Fibroblast of skin of scalp (primary cell): Measurements from ENCODE around the gene TMPO. TPM values are rescaled to one million over a fixed set of nuclear protein-coding genes. Genes with fewer than 3 reads are reported as not detected.
"Not testable (repeated sequence)": the region's sequence is repeated elsewhere in the genome, so short reads cannot be mapped to it uniquely, and the experiment has no call there.

Source experiments
- DNase-seq: peaks from one replicate; pipeline ENCODE4 v3.0.0-alpha.2; 2013
- polyA plus RNA-seq, 2 experiments: library from polyadenylated mRNA; unstranded; fragments of 120-200 nt; gene quantifications; one replicate each; pipeline ENCODE4 v1.2.1, GENCODE V29; 2013; ENCODE audit not compliant: insufficient read length in 2 of 2

Gene TMPO, protein sequence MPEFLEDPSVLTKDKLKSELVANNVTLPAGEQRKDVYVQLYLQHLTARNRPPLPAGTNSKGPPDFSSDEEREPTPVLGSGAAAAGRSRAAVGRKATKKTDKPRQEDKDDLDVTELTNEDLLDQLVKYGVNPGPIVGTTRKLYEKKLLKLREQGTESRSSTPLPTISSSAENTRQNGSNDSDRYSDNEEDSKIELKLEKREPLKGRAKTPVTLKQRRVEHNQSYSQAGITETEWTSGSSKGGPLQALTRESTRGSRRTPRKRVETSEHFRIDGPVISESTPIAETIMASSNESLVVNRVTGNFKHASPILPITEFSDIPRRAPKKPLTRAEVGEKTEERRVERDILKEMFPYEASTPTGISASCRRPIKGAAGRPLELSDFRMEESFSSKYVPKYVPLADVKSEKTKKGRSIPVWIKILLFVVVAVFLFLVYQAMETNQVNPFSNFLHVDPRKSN
- polyA plus RNA-seq (2013, experiment 1 of 2; ENCODE audit: insufficient read length): 68.8 TPM
- polyA plus RNA-seq (2013, experiment 2 of 2; ENCODE audit: insufficient read length): 70.0 TPM

DNA sequence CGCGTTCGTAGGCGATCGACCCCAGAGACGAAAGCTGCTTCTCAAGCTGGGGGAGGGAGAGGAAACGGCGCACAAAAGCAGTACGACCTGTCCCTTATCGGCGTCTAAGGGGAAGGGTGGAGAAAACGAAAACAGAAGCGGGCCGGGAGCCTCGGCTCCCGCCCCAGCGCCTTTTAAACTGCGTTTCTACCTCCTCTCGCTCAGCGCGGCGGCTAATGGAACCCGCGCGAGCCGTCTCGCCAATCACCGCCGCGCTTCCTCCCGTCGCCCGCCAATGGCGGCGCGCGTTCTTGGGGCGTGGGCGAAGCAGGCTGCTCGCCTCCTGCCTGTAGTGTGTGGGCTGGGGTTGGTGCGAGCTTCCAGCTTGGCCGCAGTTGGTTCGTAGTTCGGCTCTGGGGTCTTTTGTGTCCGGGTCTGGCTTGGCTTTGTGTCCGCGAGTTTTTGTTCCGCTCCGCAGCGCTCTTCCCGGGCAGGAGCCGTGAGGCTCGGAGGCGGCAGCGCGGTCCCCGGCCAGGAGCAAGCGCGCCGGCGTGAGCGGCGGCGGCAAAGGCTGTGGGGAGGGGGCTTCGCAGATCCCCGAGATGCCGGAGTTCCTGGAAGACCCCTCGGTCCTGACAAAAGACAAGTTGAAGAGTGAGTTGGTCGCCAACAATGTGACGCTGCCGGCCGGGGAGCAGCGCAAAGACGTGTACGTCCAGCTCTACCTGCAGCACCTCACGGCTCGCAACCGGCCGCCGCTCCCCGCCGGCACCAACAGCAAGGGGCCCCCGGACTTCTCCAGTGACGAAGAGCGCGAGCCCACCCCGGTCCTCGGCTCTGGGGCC is at the start of gene TMPO:
TMPO (plus strand) TSS at position 304 of the 824 bp plus-strand sequence; CDS start at position 582, 278 bp downstream.
- peak; percentile 93 for DNase-seq

- DNase-seq: no peak
Measured at GRCh38 chr12:98465950-98466602, 49.3 kb upstream of the TMPO start.

GRCh38 chr12:98466640-98467400 is 48.6 kb upstream of the TMPO start:
- no peak for DNase-seq

- no peak for DNase-seq
Measured at GRCh38 chr12:98469109-98469508, 46.3 kb upstream of the TMPO start.

GRCh38 chr12:98470469-98471082 is 44.8 kb upstream of the TMPO start:
- no peak for DNase-seq

DNA sequence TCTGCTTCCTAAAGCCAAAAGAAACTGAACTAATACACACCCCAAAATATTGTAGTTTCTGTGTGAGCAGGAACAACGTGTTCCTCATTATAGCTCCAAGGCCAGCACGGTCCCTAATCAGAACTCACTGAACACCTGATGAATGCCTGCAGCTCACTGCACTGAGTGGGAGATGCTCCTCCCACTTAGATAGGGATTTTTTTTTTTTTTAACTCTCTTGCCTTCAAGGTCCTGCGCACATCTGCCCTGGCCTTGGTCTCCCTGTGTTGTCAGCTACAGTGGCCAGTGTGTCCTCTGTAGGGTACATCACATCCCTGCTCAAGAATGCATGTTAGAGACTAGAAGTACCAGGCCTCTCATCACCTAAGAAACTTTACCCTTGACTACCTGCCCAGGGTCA is 44.3 kb upstream of the TMPO start:
- DNase-seq: no peak

DNA sequence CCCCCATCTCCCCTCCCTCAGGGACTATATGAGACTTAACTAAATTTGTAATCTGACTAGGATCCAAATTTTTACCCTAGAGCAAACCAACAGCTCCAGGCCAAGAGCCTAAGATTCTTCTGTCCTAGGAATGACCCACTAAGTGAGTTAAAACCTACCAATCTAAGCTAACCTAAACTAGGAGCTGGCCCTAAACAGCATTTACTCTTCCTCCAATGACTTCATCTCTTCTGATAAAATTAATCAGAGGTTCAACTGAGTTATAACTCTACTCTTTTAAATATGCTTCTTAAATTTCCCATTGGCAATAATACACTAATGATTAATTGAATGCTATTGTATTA is 39.9 kb upstream of the TMPO start:
- DNase-seq: no peak

DNA sequence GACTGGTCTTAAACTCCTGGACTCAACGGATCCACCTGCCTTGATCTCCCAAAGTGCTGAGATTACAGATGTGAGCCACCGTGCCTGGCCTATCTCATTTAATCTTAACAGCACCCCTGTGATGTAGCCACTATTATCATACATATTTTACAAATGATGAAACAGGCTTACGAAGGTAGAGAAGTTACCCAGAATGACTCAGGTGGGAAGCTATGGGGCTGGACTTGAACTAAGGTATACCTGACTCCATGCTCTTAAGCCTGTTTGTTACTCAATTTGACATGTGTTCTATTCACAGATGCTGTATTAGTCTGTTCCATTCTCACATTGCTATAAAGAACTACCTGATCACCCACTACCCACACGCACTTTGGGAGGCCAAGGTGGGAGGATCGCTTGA is 36.8 kb upstream of the TMPO start:
- DNase-seq: no peak

GRCh38 chr12:98483621-98484503 is 31.5 kb upstream of the TMPO start:
- no peak for DNase-seq

DNA sequence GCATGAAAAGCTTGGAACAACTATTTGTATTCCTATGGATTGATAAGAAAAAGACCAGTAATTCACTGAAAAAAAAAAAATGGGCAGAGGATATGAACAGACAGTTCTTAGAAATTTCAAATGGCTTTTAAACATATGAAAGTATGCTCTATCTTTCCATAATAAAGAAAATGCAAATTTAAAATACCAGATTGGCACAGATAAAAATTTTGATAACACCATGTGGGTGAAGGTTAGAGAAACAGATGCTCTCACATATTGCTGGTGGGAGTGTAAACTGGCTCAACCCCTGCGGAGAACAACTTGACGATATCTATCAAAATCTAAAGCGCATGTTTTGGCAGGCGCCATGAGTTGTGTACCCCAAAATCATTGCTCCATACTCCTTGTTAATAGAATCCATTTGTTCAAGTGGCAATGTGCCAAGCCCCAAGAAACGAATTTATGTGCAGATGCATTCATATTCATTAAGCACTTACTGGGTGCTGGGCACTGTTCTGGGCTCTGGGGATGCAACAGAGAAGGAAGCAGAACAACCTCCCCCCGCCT is 29.5 kb upstream of the TMPO start:
- DNase-seq: no peak

DNA sequence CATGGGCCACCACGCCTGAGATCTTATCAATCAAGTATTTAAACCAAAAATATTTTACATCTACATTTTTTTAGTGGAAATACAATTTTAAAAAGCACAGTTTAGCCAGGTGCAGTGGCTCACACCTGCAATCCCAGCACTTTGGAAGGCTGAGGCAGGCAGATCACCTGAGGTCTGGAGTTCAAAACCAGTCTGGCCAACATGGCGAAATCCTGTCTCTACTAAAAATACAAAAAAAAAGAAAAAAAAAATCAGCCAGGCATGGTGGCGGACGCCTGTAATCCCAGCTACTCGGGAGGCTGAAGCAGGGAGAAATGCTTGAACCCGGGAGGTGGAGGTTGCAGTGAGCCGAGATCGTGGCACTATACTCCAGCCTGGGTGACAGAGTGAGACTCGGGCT is 27.0 kb upstream of the TMPO start:
- DNase-seq: not testable (repeated sequence)

- DNase-seq: no peak
Measured at GRCh38 chr12:98489176-98489575, 26.2 kb upstream of the TMPO start.

DNA sequence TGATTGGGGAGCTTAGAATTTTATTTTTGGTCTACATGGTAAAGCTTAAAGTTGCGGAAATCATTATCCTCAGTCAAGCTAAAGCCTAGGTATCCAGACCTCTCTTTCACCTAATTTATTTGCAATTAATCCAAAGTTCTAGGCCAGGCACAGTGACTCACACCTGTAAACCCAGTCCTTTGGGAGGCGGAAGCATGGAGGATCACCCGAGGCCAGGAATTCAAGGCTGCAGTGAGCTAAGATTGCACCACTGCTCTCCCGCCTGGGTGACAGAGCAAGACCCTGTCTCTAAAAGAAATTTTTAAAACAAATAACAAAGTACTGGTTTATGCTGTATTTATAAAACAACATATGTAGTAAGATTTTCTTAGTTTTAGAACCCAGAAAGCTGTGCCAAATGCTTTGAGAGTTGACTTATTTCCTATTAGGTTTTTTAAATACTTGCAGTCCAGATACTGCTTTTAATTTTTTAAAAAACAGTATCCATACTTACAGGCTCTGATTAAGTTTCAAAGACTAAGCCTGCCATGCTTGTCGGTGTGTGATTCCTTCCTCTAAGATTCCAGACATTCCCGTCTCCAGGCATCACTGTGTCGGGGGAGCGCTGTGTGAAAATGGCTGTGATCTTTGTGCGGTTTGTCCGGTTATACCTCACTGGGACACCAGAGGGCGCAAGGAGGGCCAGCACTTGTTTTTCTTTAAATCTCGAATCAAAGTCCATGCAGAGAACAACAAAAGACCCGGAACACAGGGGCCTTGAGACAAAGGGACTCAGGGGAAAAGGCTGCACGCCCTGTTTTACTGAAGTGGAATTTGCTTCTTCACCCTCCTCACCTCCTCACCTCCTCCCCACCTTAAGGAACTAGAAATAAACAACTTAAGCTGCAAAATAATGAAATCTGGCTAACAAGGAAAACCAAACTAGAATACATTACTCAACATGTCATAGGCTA is 24.6 kb upstream of the TMPO start:
- DNase-seq: peak; percentile 94

DNA sequence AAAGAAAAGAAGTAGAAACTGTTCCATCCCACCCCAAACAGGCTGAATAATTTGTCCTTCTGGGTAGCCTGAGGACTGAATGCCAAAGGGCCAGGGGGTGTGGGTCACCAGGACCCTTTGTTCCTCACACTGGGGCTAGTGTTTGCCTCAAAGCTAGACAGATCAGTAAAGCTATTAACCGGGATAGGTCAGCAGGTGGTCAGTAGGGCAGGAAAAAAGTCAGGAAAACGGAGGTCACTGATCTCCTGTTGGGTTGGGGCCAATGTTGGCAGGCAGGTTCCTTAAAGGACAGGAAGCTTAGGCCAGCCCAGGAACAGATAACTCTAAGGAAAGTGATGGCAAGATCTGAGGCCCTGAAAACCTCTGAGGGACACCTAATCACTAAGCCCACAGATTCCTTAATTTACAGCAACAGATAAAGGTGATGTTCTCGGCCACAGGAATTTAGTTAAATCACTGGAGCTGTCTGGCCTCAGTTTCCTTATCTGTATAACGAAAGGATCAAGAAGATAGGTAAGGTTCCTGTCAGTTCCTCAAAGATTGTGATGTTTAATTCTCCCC is 22.7 kb upstream of the TMPO start:
- no peak for DNase-seq

DNA sequence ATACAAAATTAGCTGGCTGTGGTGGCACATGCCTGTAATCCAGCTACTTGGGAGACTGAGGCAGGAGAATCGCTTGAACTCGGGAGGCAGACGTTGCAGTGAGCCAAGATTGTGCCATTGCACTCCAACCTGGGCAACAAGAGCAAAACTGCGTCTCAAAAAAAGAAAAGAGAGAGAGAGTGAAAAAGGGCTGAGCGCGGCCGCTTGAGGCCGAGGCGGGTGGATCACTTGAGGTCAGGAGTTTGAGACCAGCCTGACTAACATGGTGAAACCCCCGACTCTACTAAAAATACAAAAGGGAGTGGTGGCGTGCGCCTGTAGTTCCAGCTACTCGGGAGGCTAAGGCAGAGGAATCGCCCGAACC is 14.1 kb upstream of the TMPO start:
- DNase-seq: not testable (repeated sequence)

- peak; percentile 95 for DNase-seq
Measured at GRCh38 chr12:98503342-98503591, 12.1 kb upstream of the TMPO start.

DNA sequence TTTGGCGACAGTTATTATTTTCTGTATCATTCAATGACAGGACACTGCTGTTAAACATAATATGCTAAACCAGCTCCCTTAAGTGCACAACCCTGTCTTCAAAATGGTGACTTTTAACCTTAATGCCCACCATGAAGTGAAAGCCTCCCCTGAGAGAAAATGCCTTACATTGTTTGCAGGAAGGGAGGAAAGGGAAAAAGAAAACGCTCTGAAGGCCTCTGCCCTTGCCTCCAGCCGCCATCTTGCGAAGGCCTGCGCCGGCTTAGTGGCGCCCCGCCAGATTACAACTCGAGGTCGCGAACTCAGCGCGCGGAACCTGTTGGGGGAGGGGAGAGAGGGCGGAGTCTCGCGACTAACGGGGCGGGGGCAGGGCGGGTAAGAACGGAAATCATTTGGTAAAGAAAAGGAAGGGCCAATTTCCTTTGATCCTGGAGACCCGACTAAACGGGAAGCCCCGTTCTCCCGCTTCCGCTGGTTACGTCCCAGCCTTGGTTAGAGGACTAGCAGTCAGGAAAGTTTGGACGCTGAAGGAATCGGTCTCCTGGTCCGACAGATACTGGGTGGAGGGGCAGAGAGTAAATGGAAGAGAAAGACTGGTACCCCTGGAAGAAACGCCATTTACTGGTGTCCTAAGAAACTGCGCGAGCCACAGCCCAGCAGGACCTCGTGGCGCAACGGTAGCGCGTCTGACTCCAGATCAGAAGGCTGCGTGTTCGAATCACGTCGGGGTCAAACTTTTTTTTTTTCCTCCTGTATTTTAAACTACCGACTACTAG is 11.6 kb upstream of the TMPO start:
- DNase-seq: peak; percentile 94

DNA sequence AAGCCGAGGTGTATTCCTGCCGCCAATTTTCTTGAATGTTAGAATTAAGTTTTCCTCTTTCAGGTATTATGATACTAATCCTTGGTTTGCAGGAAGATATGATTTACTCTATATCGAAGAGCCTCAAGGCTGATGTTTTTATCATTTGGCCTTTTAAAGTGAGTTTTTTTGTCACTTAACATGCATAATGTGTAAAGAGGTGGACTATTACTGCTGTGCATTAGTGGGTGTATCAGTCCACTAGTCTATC is 11.1 kb upstream of the TMPO start:
- DNase-seq: no peak

- no peak for DNase-seq
Measured at GRCh38 chr12:98509063-98509462, 6.3 kb upstream of the TMPO start.
